IPS-11a (cell line): ENCODE data around the gene PSD4.

Experiments used
- H3K4me3 ChIP-seq: one replicate; pipeline ENCODE4 v1.5.1; 2013; ENCODE audit warnings: low read depth, low read length, control low read depth

PSD4 gene

DNA sequence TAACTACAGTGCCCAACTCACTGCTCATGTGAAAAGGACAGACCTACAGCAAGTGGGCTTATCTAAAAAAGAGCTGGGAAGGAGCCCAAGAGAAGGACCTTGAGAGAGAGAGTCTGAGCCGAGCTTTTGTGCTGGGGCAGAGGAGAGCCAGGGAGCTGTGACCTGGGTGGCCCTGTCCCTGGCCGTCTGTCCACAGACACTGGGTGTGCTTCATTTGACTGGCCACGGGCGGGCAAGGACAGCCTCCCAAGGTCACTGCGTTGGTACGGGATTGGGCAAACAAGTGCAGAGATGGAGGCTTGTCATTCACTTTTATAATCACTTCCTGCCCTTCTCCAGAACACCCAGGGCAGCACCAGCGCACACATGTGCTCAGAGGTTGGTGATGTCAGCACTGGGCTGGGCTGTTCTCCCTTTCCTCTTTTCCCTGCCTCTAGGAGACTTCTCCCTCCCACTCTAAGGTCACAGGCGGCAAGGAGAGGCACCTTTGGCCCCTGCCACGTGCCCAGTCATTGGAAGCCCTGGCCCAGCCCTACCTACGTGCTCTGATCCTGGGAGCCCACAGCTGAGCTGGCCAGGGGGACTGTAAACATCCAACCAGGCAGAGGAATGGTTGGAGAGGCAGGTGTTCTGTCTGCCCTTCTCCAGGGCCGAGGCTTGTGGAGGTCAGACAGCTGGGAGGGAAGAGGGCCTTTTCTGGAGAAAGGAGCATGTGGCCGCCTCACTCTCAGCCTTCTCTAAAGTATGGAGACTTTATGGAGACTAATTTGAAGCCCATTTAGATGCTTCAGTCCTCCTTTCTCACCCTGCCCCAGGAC lies 6.4 kb upstream of the PSD4 start:
- no peak overlapping the region for H3K4me3 ChIP-seq

DNA sequence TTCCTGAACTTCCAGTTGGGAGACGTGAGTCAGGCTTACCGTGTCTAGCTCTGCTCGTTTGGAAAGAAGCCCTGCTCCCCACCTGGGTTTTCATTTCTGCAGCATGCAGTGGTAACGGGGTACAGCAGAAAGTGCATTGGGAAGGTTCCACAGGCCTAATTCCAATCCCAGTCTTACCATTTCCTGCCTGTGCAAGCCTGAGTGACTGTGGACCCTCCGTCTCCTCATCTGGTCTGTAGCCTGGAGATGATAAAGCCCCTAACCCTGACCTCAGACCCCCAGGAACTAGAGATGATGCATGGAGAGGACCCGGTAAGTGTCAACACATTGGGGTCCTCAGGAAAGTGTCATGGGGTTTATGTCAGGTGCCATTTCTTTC lies 5.8 kb upstream of the PSD4 start:
- no peak overlapping the region for H3K4me3 ChIP-seq

- no peak overlapping the region for H3K4me3 ChIP-seq
Measured at GRCh38 chr2:113169002-113169530, 4.7 kb upstream of the PSD4 start.

DNA sequence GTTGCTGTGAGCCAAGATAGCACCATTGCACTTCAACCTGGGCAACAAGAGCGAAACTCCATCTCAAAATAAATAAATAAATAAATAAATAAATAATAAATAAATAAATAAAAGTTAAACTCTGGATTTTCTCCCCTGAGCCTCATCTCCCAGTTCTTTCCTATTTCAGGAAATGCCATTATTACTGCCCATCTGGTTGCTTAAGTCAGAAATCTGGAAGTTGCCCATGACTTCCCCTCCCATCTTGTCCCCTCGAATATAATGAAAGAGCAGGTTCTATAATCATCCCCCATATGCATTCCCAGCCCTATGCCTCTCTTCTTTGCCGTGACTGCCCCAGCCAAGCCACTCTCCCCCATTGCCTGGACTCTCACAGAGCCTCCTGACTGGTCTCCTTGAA lies 4.2 kb upstream of the PSD4 start:
- no peak overlapping the region for H3K4me3 ChIP-seq

DNA sequence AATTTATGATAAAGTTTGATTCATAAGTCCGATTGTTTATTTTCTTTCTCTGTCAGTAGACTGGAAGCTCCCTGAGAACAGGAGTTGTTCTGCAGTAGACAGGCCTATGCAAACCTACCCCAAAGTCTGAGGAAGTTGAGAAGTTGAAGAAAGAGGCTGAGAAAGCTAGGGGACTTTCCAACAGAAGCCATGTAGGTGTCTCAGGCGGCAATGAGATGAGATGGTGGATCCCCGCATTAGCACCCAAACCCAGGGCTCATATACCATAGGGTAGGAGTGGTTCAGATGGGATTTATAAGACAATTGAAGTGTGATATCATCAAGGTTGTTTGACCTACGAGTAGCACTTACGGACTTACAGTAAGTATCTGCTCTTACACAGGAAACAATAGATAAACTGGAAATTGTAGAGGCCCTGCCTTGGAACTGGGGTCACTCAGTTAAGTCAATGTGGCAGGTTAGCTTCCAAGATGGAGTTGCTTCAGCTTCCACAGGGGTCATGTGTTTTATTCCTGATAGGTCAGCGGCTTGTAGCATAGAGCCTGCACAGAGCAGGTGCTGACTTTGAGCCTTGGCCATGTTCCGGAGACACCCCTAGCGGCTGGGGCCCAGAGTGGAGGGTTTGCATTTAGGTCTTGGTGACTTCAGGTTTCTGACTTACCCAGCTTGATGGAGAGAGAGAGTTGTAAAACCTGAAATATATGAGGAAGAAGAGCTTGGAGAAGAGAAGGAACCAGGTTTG lies 2.3 kb upstream of the PSD4 start:
- no peak overlapping the region for H3K4me3 ChIP-seq

DNA sequence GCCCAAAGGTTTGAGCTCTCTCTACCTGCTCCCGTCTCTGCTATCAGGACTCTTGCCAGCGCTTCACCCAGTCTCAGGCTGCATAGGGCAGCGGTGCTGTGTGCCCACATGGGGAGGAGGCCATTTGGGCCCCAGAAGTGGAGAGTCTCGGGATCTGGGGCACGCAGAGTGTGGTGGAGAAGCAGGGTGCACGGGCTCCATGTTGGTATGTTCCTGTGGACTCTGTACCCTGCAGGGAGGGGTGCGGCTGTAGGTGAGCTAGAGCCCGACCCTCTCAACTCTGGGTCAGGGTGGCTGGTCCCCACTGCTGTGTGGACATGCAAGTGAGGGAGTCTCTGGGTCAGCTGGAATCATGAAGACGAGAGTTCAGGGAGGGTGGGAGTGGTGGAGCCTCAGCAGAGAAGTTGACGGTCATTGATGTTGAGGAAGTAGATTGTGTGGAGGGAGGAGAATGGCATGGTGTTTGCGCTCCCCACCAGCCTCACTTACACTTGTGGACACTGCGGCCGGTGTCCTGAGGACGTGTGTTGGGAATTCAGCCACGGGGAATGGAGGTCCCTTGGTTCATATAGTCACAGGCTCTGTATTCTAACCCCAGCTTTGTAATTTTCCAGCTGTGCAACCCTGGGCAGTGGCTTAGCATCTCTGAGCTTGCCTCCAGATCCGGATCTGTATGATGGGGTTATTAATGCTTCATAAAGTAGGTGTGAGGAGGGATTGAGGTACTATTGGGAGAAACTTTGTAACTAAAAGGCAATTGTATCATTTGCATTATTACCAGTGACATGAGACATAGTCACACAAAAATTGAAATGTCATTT lies 840 bp upstream of the PSD4 start:
- H3K4me3 ChIP-seq: no peak overlapping the region

DNA sequence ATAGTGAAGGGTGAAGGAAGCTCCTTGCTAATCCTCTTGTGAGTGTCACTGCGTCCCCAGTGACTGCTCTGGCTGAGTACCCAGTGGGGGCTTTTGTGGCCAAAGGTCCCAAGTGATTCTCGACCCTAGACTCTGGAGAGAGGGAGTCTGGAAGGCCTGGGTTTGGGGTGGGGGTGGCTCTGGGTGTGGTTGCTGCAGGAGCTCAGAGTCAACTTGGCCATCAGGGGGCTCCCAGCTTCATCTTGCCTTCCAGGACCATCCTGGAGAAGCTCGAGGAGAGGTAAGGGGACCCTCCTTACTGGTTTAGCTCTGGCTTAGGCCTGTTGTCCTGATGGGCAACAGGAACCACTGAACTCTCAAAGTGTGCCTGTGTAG lies 592 bp downstream of the PSD4 start:
- no peak overlapping the region for H3K4me3 ChIP-seq

GRCh38 chr2:113175042-113175628 lies 1.4 kb downstream of the PSD4 start:
- no peak overlapping the region for H3K4me3 ChIP-seq

DNA sequence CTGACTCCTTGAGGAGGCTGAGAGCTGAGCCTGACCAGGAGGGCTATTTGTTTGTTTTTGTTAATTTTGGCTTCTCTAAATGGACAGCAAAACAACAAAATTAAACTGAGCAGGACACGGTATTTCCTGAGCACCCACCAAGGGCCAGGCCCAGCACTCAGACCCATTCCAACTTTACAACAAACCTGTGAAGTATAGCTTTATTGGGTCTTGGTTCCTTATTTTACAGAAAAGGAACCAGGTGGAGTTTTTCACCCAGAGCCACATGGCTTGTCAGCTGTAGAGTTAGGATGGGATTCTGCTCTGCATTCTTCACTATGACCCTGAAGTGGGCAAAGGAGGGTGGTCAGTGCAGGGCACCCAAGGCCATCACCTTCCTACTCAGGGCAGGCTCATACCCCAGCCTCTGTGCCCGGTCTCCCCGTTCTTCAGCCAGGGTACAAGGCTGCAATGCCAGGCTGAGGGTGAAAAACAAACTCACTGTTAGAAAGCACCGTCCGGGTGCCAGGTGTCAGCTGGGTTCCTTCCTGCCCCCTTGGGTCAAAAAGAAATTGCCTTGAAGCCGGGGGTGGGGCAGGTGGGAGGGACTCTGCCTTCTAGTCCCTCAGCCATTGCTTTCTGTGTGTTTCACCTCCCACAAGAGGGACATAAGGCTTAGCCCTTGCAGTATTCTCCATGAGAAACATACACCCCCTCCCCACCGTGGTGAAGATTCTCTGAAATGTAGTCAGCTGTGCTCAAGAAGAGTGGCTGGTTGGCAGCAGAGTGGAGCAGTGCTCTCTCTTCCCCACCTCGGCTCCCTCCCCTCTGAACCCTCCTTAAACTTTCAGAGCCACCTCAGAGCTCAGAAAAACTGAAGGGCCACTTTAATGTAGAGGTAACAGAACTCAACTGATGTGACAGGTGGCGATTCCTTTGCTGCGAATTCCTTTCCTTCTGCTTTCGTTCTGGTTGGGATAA lies 2.2 kb downstream of the PSD4 start:
- no peak overlapping the region for H3K4me3 ChIP-seq

GRCh38 chr2:113176696-113177355 lies 3.1 kb downstream of the PSD4 start:
- no peak overlapping the region for H3K4me3 ChIP-seq

- no peak overlapping the region for H3K4me3 ChIP-seq
Measured at GRCh38 chr2:113178069-113178746, 4.4 kb downstream of the PSD4 start.

GRCh38 chr2:113178891-113179290 lies 5.1 kb downstream of the PSD4 start:
- H3K4me3 ChIP-seq: no peak overlapping the region

DNA sequence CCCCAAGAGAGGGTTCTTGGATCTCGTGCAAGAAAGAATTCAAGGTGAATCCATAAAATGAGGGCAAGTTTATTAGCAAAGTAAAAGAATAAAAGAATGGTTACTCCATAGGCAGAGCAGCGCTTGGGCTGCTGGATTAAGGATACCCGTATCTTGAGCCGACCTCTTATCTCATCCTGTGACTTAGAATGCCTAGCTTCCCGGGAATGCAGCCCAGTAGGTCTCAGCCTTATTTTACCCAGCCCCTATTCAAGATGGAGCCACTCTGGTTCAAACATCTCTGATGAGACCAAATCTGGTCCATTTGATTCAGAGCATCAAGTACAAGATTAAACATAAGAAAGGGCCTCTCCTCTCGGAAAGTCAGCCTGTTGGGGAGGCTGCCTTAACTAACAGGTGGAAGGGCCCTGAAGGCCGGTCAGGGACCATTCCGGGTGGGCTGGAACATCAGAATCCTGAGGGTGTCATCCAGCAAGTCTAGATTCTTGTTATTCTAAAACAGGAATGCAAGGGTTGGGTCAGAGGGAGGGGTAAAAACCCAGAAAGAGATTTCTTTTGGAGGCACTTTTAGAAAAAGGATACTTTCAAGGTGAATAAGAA lies 5.8 kb downstream of the PSD4 start:
- no peak overlapping the region for H3K4me3 ChIP-seq

DNA sequence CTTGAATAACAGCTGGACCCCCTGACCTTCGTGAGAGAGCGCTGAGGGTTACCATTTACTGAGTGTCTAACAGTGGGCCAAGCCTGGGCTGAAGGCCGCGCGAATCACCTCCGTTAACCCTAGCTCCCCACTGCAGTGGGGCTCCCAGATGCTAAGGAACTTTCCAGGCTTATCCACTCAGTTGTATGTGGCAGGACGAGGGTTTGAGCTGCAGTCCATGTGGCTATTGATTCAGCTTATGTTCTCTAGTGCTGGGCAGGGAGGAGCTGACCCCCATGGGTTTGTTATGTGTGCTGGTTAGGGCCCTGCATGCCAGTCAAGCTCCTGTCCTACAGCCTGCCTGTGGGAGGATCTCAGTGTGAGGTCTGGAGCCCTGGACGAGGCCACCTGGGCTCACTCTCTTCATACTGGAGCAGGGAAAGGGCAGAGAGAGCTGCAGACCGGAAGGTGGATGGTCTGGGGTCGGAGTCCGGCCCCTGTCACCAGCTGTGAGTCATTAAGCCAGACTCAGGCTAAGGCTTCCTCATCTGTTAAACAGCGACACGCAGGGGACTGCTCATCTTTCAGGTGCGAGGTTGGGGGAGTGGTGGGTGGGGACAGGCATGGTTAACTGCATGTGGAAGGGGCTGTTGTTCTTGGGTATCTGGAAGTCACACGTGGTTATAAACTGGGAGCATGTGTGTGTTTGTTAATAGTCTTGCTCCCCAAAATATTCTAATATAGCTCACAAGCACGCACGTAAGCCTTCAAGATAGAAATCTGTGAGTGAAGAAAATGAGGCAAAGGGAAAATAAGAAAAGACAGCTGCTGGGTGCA lies 6.6 kb downstream of the PSD4 start:
- no peak overlapping the region for H3K4me3 ChIP-seq

DNA sequence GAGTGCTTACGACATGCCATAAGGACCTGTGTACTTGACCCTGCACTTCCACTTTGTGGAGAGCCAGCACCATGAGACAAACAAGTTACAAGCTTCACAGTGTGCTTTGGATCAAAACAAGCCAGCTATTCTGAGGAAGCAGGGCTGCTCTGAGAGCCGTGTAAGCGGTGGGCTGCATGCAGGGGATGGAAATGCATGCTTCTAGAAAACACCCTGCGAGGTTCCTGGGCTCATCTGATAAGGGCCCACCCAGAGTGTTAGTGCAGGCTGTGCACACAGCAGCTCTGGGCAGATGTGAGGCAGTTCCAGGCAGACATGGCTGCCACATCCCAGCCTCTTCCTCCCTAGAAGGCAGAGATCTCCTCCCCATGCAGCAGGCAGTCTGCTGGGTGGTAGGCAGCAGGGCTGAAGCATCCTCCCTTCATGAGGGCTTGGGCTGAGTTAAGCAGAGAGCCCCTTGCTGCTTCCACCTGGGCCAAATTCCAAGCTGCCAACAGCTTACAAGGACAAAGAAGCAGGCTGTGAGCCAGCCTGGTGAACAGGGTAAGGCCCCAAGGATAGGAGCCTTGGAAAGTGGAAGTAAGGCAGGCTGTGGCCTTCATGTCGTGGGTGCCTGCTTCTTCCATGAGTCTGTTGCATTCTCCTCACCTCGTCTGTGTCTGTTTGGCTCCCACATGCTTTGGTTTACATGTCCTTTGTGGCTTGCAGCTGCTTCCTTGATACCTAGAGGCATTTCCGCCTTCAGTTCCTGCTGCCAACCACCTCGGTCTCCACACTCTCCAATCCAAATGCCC lies 7.7 kb downstream of the PSD4 start:
- no peak overlapping the region for H3K4me3 ChIP-seq

GRCh38 chr2:113182471-113183260 lies 8.9 kb downstream of the PSD4 start:
- H3K4me3 ChIP-seq: no peak overlapping the region
